ENCODE results near the gene HSPB8.

Gene HSPB8

GRCh38 chr12:119139448-119139847, 39.3 kb upstream of the HSPB8 start:
- H3K27me3 ChIP-seq (replicated peaks; ENCODE audit: control insufficient read depth, insufficient read depth, low read length), result no peaks in the 10 kb centered on the region
- no peak for TF ChIP-seq CTCF (IDR thresholded peaks at IDR 0.05; ENCODE audit: insufficient read depth, low read length, poor library complexity, severe bottlenecking)
- no peak for DNase-seq (ENCODE audit: extremely low read depth, insufficient read length)

GRCh38 chr12:119145367-119145766, 33.4 kb upstream of the HSPB8 start:
- DNase-seq (ENCODE audit: extremely low read depth, insufficient read length), result no peak
- no peaks in the 10 kb centered on the region for H3K27me3 ChIP-seq (replicated peaks; ENCODE audit: control insufficient read depth, insufficient read depth, low read length)
- no peak for TF ChIP-seq CTCF (IDR thresholded peaks at IDR 0.05; ENCODE audit: insufficient read depth, low read length, poor library complexity, severe bottlenecking)
- no peak overlapping the region for H3K4me3 ChIP-seq (replicated peaks; ENCODE audit: low read depth, low read length)
- H3K36me3 ChIP-seq (ENCODE audit: control insufficient read depth, insufficient read depth, low read length), result no peaks in the 10 kb centered on the region

More at GRCh38 chr12:119139448-119139847, 39.3 kb upstream of the HSPB8 start:
- Histone ChIP-seq H3K4me3 (replicated peaks; ENCODE audit: low read depth, low read length) (no peak overlapping the region), H3K36me3 (ENCODE audit: control insufficient read depth, insufficient read depth, low read length) (no peaks in the 10 kb centered on the region)

- Histone ChIP-seq H3K36me3 (ENCODE audit: control insufficient read depth, insufficient read depth, low read length) (no peaks in the 10 kb centered on the region), H3K27me3 (replicated peaks; ENCODE audit: control insufficient read depth, insufficient read depth, low read length) (no peaks in the 10 kb centered on the region), H3K4me3 (replicated peaks; ENCODE audit: low read depth, low read length) (no peak overlapping the region)
- TF ChIP-seq CTCF (IDR thresholded peaks at IDR 0.05; ENCODE audit: insufficient read depth, low read length, poor library complexity, severe bottlenecking), result no peak
- no peak for DNase-seq (ENCODE audit: extremely low read depth, insufficient read length)
Measured at GRCh38 chr12:119147847-119148448, 30.8 kb upstream of the HSPB8 start.

GRCh38 chr12:119149270-119149669, 29.5 kb upstream of the HSPB8 start:
- no peaks in the 10 kb centered on the region for H3K27me3 ChIP-seq (replicated peaks; ENCODE audit: control insufficient read depth, insufficient read depth, low read length)
- no peak for DNase-seq (ENCODE audit: extremely low read depth, insufficient read length)
- no peak for TF ChIP-seq CTCF (IDR thresholded peaks at IDR 0.05; ENCODE audit: insufficient read depth, low read length, poor library complexity, severe bottlenecking)

GRCh38 chr12:119151445-119152026, 27.2 kb upstream of the HSPB8 start:
- no peak overlapping the region for H3K4me3 ChIP-seq (replicated peaks; ENCODE audit: low read depth, low read length)
- no peak for DNase-seq (ENCODE audit: extremely low read depth, insufficient read length)
- no peak for TF ChIP-seq CTCF (IDR thresholded peaks at IDR 0.05; ENCODE audit: insufficient read depth, low read length, poor library complexity, severe bottlenecking)
- no peaks in the 10 kb centered on the region for H3K36me3 ChIP-seq (ENCODE audit: control insufficient read depth, insufficient read depth, low read length)
- H3K27me3 ChIP-seq (replicated peaks; ENCODE audit: control insufficient read depth, insufficient read depth, low read length), result no peaks in the 10 kb centered on the region

More at GRCh38 chr12:119149270-119149669, 29.5 kb upstream of the HSPB8 start:
- H3K4me3 ChIP-seq (replicated peaks; ENCODE audit: low read depth, low read length), result no peak overlapping the region
- H3K36me3 ChIP-seq (ENCODE audit: control insufficient read depth, insufficient read depth, low read length), result no peaks in the 10 kb centered on the region

All from GM06990 (cell line).